PFSK-1 (cell line): ENCODE data around the gene MEI1.

ENCODE experiments used
- POLR2AphosphoS5 ChIP-seq: IDR thresholded peaks from 2 replicates; pipeline ENCODE4 v1.6.1; 2012; ENCODE audit warnings: low read depth, mild to moderate bottlenecking, control low read depth, low read length, moderate library complexity
- TAF1 ChIP-seq: IDR thresholded peaks from 2 replicates; pipeline ENCODE4 v1.6.1; 2012; ENCODE audit warnings: low read length, control low read depth, borderline replicate concordance; ENCODE audit not compliant: insufficient read depth
- TF ChIP-seq, protein P1 (sequence below), 2 experiments: IDR thresholded peaks; 2 replicates each; pipeline versions ENCODE4 v1.6.1 to v1.8.0; 2011 to 2012; ENCODE audit warnings: low read depth in 2 of 2, low read length in 2 of 2, control low read depth in 1 of 2, inconsistent platforms in 1 of 2, mild to moderate bottlenecking in 1 of 2, moderate library complexity in 1 of 2; ENCODE audit not compliant: insufficient read depth in 1 of 2

DNA sequence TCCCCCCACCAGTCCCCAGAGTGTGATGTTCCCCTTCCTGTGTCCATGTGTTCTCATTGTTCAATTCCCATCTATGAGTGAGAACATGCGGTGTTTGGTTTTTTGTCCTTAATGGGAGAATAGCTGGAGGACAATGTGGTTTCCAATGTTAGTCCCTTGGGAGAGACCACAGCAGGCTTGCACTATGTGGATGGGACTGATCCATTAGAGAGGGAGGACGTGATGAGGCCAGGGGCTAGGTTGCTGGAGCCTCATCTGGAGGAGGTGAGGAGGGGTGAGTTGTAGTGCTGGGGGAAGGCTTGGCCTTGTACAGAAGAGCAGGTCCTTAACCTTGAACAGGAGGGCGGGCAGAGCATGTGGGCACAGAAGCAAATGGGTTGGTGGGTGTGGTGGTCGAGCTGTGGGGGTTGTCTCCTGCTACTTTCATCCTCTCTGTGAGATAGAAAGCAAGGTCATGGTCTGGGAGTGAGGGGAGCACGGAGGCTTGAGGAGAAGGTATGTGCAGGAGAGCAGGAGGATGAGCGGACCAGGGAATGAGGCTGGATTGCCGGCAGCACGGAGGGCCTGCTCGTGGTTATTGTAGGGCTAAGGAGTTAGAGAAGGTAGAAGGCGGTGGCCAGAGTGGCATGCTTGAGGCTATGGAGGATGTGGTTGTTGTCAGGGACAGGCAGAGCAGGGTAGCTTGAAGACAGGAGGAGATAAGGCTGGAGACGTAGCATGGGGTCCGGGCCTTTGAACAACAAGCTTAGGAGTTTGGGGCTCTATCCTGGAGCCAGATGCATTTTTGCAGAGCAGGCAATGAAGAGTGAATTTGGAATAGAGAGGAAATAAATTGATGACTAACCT lies 122.4 kb downstream of the MEI1 start:
- no peak for TF ChIP-seq POLR2AphosphoS5
- TF ChIP-seq, protein P1, sequence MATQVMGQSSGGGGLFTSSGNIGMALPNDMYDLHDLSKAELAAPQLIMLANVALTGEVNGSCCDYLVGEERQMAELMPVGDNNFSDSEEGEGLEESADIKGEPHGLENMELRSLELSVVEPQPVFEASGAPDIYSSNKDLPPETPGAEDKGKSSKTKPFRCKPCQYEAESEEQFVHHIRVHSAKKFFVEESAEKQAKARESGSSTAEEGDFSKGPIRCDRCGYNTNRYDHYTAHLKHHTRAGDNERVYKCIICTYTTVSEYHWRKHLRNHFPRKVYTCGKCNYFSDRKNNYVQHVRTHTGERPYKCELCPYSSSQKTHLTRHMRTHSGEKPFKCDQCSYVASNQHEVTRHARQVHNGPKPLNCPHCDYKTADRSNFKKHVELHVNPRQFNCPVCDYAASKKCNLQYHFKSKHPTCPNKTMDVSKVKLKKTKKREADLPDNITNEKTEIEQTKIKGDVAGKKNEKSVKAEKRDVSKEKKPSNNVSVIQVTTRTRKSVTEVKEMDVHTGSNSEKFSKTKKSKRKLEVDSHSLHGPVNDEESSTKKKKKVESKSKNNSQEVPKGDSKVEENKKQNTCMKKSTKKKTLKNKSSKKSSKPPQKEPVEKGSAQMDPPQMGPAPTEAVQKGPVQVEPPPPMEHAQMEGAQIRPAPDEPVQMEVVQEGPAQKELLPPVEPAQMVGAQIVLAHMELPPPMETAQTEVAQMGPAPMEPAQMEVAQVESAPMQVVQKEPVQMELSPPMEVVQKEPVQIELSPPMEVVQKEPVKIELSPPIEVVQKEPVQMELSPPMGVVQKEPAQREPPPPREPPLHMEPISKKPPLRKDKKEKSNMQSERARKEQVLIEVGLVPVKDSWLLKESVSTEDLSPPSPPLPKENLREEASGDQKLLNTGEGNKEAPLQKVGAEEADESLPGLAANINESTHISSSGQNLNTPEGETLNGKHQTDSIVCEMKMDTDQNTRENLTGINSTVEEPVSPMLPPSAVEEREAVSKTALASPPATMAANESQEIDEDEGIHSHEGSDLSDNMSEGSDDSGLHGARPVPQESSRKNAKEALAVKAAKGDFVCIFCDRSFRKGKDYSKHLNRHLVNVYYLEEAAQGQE (IDR thresholded peaks at IDR 0.05; ENCODE audit: insufficient read depth in 1 of 2, low read depth in 2 of 2, low read length in 2 of 2), result no peak
- TF ChIP-seq TAF1, result no peak
